GM12892 (cell line): ENCODE measurements around the gene ITGB2.

Source experiments
- POLR2A ChIP-seq: IDR thresholded peaks from 2 replicates; pipeline ENCODE4 v1.6.1; 2011; ENCODE audit warnings: low read depth, low read length, control low read depth
- POLR2AphosphoS5 ChIP-seq: IDR thresholded peaks from 2 replicates; pipeline ENCODE4 v1.6.1; 2011; ENCODE audit warnings: low read depth, low read length, control low read depth
- TAF1 ChIP-seq: IDR thresholded peaks from 2 replicates; pipeline ENCODE4 v1.6.1; 2011; ENCODE audit warnings: low read depth, mild to moderate bottlenecking, control low read depth, low read length, borderline replicate concordance

DNA sequence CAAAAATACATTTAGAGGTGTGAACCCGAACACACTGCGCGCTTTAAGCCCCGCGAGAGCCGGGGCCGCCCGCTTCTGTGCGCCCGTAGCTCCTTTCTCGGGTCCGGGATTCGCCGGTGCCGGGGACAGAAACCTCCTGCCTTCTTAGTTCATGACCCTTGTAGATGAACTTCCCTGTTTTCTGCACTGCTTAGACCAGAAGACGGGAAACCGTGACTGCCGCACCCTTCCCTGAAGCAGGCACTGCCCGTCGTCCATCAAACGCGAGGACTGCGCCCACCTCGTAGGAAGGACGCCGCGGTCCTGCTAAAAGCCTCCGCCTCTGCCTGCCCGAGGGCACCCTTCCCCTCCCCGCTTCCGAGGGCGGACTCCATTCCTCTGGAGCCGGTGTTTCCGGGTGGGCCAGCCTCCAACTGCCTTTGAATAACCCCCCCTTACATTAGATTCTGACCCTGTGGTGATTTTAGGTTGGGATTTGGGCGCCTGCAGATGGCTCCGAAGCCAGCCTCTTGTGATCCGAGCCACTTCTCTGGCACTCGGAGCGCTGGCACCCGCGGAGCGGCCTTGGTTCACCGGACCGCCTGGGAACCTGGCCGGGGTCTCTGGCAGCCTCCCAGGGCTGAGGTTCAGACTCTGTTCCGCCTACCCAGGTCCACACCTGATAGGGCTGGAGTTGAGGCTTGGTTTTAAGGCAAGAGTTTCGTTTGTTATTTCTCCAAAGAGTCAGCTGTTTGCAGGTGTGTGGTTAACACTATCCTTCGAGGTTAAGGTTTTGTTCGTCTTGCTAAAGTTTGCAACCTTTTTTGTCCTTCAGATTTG lies 46.0 kb downstream of the ITGB2 start:
- TF ChIP-seq POLR2AphosphoS5 (no peak), POLR2A (no peak), TAF1 (no peak)
